Mucosa of descending colon (tissue), 3 donors: ENCODE results near the gene TACC2. TPM values are rescaled to one million over a fixed set of nuclear protein-coding genes. Genes with fewer than 3 reads are reported as not detected.

Experiments used
- ATAC-seq: fragments of 200-7000 bp; cut with Tn5 transposase; one replicate; pipeline ENCODE4 v1.9.1; 2020; ENCODE audit warnings: mild to moderate bottlenecking, moderate library complexity
- DNase-seq, 3 donors: peaks; one replicate each; pipeline ENCODE4 v3.0.0-alpha.2; 2020
- H3K36me3 ChIP-seq: fragments of 200-600 bp; one replicate; pipeline ENCODE4 v1.8.0; 2021; ENCODE audit warnings: low read depth, mild to moderate bottlenecking
- H3K4me1 ChIP-seq: fragments of 200-600 bp; one replicate; pipeline ENCODE4 v1.8.0; 2021; ENCODE audit warnings: low read depth, mild to moderate bottlenecking
- H3K4me3 ChIP-seq: fragments of 200-600 bp; one replicate; pipeline ENCODE4 v1.8.0; 2021; ENCODE audit warnings: mild to moderate bottlenecking
- H3K9me3 ChIP-seq: fragments of 200-600 bp; one replicate; pipeline ENCODE4 v1.8.0; 2021; ENCODE audit warnings: mild to moderate bottlenecking
- intact Hi-C, 2 donors: fragments of 100-400 bp; cut with DNase I in 1 of 2; cut with micrococcal nuclease in 1 of 2; formaldehyde crosslinking; loops; one replicate each; pipeline versions ENCODE4 v1.11.0 to v1.11.1; 2022; cut with DNase I, micrococcal nuclease
- total RNA-seq, 3 donors: library from RNA; stranded (reverse); fragmentation: NEBNext Ultra II Directional in 2 of 3; extraction: Animal tissue kit (Norgen Biotek cat#: 25700) in 2 of 3; gene quantifications; one replicate each; pipeline versions ENCODE4 v1.2.1 to v1.2.4, GENCODE V29; 2021 to 2023
- TF ChIP-seq, protein P1 (sequence below): fragments of 200-600 bp; IDR thresholded peaks from one replicate; pipeline ENCODE4 v1.8.0; 2022; ENCODE audit warnings: antibody characterized with exemption, mild to moderate bottlenecking
- donor health status: DM: no; HTN: no; CAD: no; lungs with moderate emphysema.
- donor health status: DM: no; HTN: no; CAD: no.
- donor health status: DM: no; HTN: yes; CAD: no.

Gene TACC2
- total RNA-seq, 3 donors from 2014 or later = 97.5 to 170 (median 133) TPM

- Histone ChIP-seq H3K4me3 (no peak overlapping the region), H3K9me3 (no peaks in the 10 kb centered on the region), H3K4me1 (no peaks in the 10 kb centered on the region), H3K36me3 (no peaks in the 10 kb centered on the region)
- DNase-seq = no peak
- peak; percentile 76 for ATAC-seq
- TF ChIP-seq, protein P1, sequence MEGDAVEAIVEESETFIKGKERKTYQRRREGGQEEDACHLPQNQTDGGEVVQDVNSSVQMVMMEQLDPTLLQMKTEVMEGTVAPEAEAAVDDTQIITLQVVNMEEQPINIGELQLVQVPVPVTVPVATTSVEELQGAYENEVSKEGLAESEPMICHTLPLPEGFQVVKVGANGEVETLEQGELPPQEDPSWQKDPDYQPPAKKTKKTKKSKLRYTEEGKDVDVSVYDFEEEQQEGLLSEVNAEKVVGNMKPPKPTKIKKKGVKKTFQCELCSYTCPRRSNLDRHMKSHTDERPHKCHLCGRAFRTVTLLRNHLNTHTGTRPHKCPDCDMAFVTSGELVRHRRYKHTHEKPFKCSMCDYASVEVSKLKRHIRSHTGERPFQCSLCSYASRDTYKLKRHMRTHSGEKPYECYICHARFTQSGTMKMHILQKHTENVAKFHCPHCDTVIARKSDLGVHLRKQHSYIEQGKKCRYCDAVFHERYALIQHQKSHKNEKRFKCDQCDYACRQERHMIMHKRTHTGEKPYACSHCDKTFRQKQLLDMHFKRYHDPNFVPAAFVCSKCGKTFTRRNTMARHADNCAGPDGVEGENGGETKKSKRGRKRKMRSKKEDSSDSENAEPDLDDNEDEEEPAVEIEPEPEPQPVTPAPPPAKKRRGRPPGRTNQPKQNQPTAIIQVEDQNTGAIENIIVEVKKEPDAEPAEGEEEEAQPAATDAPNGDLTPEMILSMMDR = no peak
- intact Hi-C loops = no loop called here
Observed at GRCh38 chr10:122164815-122165483, 176.0 kb downstream of the TACC2 start.

DNA sequence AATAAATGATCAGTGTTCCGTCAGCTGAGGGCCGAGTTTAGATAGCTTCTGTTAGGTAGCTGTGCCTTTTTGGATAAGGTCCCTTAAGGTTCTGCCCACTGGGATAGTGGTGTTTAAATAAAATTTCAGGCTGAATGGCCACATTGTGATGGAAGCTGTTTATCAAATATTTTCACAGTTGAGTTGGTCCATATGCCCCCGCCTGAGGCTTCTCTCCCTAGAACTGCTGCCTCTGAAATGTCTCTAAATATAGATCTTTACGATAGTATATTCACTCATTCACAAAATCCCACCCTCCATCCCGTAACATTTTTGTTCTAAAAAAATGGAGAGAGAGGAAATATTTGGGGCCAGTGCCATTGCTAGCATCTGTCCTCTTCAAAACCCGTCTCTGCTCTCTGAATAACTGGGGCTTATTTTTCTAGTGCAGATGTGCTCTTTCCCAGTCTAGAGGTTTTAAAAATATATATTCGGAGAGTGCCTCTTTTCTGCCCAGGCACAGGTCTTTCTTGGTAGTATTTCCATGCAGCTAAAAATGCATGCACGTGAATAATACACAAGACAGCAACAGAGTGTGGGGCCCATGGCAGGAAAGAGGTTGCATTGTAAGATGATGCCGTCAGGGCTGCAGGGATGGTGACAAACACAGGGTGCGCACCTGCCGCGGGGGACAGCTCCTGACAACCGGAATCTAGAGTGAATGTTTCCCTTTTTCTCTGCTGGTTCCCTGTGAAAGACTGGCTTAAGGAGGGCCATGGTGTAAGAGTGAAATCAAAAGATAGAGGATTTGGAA is 176.7 kb downstream of the TACC2 start:
- Histone ChIP-seq H3K4me1 (no peaks in the 10 kb centered on the region), H3K4me3 (no peak overlapping the region), H3K36me3 (no peaks in the 10 kb centered on the region), H3K9me3 (no peaks in the 10 kb centered on the region)
- ATAC-seq = no peak
- TF ChIP-seq, protein P1 = no peak
- DNase-seq = no peak
- intact Hi-C loops = no loop called here

DNA sequence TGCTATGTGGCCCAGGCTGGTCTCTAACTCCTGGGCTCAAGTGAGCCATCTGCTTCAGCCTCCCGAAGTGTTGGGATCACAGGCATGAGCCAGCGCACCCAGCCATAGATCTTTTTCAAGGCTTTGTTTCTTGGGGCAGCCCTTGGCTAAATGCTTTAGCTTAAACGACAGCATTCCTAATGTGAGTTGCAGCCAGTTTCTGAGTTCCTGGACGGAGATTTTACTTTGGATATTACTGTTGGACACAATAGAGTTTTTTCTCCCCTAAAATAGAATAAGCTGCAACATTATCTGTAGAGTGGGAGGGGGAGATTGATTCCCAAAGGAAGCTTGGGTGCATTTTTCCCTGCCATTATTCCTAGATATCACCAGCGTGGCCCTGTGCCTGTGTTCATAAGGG is 179.1 kb downstream of the TACC2 start:
- Histone ChIP-seq H3K4me1 (no peaks in the 10 kb centered on the region), H3K9me3 (no peaks in the 10 kb centered on the region)

GRCh38 chr10:122168598-122169394 is 179.8 kb downstream of the TACC2 start:
- no peaks in the 10 kb centered on the region for H3K4me1 ChIP-seq
- no peak for ATAC-seq
- DNase-seq = no peak
- TF ChIP-seq, protein P1 = no peak
- H3K36me3 ChIP-seq = no peaks in the 10 kb centered on the region
- no peaks in the 10 kb centered on the region for H3K9me3 ChIP-seq
- H3K4me3 ChIP-seq = no peak overlapping the region
- intact Hi-C loops = no loop called here

More for the DNA sequence above, 179.1 kb downstream of the TACC2 start:
- TF ChIP-seq, protein P1 = no peak
- ATAC-seq (no peak), DNase-seq (no peak)
- Histone ChIP-seq H3K4me3 (no peak overlapping the region), H3K36me3 (no peaks in the 10 kb centered on the region)
- intact Hi-C loops = no loop called here

GRCh38 chr10:122170802-122171201 is 181.8 kb downstream of the TACC2 start:
- ATAC-seq (no peak), DNase-seq (no peak)
- TF ChIP-seq, protein P1 = no peak
- no peaks in the 10 kb centered on the region for H3K36me3 ChIP-seq
- intact Hi-C loops = no loop called here
- no peaks in the 10 kb centered on the region for H3K4me1 ChIP-seq
- no peak overlapping the region for H3K4me3 ChIP-seq
- no peaks in the 10 kb centered on the region for H3K9me3 ChIP-seq
